ENCODE measurements around the gene SPEN. TPM values are rescaled to one million over a fixed set of nuclear protein-coding genes. Genes with fewer than 3 reads are reported as not detected.

SPEN gene
- polyA plus RNA-seq, 1 donor from 2014 or later: 7.1 TPM

- H2AFZ ChIP-seq (ENCODE audit: low read depth, low read length): no peak overlapping the region
- TF ChIP-seq EZH2 (IDR thresholded peaks at IDR 0.05; ENCODE audit: borderline replicate concordance, insufficient read depth, low read length, poor library complexity, severe bottlenecking) (no peak), TAF1 (IDR thresholded peaks at IDR 0.05; ENCODE audit: low read depth) (no peak), EP300 (conservative IDR thresholded peaks at IDR 0.05; ENCODE audit: poor library complexity, severe bottlenecking) (no peak), POLR2AphosphoS5 (IDR thresholded peaks at IDR 0.05) (no peak), SMC3 (conservative IDR thresholded peaks at IDR 0.05; ENCODE audit: poor library complexity) (no peak), RAD21 (conservative IDR thresholded peaks at IDR 0.05) (no peak), MXI1 (conservative IDR thresholded peaks at IDR 0.05; ENCODE audit: poor library complexity, severe bottlenecking) (no peak)
- TF ChIP-seq, protein P1, sequence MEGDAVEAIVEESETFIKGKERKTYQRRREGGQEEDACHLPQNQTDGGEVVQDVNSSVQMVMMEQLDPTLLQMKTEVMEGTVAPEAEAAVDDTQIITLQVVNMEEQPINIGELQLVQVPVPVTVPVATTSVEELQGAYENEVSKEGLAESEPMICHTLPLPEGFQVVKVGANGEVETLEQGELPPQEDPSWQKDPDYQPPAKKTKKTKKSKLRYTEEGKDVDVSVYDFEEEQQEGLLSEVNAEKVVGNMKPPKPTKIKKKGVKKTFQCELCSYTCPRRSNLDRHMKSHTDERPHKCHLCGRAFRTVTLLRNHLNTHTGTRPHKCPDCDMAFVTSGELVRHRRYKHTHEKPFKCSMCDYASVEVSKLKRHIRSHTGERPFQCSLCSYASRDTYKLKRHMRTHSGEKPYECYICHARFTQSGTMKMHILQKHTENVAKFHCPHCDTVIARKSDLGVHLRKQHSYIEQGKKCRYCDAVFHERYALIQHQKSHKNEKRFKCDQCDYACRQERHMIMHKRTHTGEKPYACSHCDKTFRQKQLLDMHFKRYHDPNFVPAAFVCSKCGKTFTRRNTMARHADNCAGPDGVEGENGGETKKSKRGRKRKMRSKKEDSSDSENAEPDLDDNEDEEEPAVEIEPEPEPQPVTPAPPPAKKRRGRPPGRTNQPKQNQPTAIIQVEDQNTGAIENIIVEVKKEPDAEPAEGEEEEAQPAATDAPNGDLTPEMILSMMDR (IDR thresholded peaks at IDR 0.05; ENCODE audit: poor library complexity, severe bottlenecking): no peak
- TF ChIP-seq, protein P2, sequence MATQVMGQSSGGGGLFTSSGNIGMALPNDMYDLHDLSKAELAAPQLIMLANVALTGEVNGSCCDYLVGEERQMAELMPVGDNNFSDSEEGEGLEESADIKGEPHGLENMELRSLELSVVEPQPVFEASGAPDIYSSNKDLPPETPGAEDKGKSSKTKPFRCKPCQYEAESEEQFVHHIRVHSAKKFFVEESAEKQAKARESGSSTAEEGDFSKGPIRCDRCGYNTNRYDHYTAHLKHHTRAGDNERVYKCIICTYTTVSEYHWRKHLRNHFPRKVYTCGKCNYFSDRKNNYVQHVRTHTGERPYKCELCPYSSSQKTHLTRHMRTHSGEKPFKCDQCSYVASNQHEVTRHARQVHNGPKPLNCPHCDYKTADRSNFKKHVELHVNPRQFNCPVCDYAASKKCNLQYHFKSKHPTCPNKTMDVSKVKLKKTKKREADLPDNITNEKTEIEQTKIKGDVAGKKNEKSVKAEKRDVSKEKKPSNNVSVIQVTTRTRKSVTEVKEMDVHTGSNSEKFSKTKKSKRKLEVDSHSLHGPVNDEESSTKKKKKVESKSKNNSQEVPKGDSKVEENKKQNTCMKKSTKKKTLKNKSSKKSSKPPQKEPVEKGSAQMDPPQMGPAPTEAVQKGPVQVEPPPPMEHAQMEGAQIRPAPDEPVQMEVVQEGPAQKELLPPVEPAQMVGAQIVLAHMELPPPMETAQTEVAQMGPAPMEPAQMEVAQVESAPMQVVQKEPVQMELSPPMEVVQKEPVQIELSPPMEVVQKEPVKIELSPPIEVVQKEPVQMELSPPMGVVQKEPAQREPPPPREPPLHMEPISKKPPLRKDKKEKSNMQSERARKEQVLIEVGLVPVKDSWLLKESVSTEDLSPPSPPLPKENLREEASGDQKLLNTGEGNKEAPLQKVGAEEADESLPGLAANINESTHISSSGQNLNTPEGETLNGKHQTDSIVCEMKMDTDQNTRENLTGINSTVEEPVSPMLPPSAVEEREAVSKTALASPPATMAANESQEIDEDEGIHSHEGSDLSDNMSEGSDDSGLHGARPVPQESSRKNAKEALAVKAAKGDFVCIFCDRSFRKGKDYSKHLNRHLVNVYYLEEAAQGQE (IDR thresholded peaks at IDR 0.05; ENCODE audit: borderline replicate concordance): no peak
- no peaks in the 10 kb centered on the region for H3K9me2 ChIP-seq (ENCODE audit: insufficient read depth, low read length)
- H3K9me3 ChIP-seq (ENCODE audit: low read length): no peaks in the 10 kb centered on the region
- no peak overlapping the region for H3K4me2 ChIP-seq (ENCODE audit: low read length)
- H3K9ac ChIP-seq (ENCODE audit: low read length): no peak overlapping the region
- H3F3A ChIP-seq (ENCODE audit: insufficient read depth, low read length, poor library complexity, severe bottlenecking): no peaks in the 10 kb centered on the region
- no peaks in the 10 kb centered on the region for H4K20me1 ChIP-seq (ENCODE audit: insufficient read depth)
- H3K36me3 ChIP-seq (ENCODE audit: insufficient read depth, low read length): no peaks in the 10 kb centered on the region
- no peaks in the 10 kb centered on the region for H3K79me2 ChIP-seq (replicated peaks; ENCODE audit: insufficient read depth, low read length)
- no peaks in the 10 kb centered on the region for H3K27me3 ChIP-seq (ENCODE audit: insufficient read depth, low read depth, low read length)
- no peak overlapping the region for H3K27ac ChIP-seq (ENCODE audit: low read length)
- H3K4me3 ChIP-seq (ENCODE audit: low read length): no peak overlapping the region
These were observed 138.2 kb downstream of the SPEN start for GRCh38 chr1:15985611-15986297.

- H3K4me2 ChIP-seq (ENCODE audit: low read length): no peak overlapping the region
- H3K27ac ChIP-seq (ENCODE audit: low read length): no peak overlapping the region
- H3K27me3 ChIP-seq (ENCODE audit: insufficient read depth, low read depth, low read length): no peaks in the 10 kb centered on the region
- H3K79me2 ChIP-seq (replicated peaks; ENCODE audit: insufficient read depth, low read length): no peaks in the 10 kb centered on the region
- no peaks in the 10 kb centered on the region for H3K36me3 ChIP-seq (ENCODE audit: insufficient read depth, low read length)
- no peaks in the 10 kb centered on the region for H4K20me1 ChIP-seq (ENCODE audit: insufficient read depth)
- H3K9ac ChIP-seq (ENCODE audit: low read length): no peak overlapping the region
- TF ChIP-seq, protein P2 (IDR thresholded peaks at IDR 0.05; ENCODE audit: borderline replicate concordance): no peak
- TF ChIP-seq, protein P1 (IDR thresholded peaks at IDR 0.05; ENCODE audit: poor library complexity, severe bottlenecking): no peak
- no peak for TF ChIP-seq POLR2AphosphoS5 (IDR thresholded peaks at IDR 0.05)
- no peak for TF ChIP-seq SMC3 (conservative IDR thresholded peaks at IDR 0.05; ENCODE audit: poor library complexity)
- no peak overlapping the region for H3K4me3 ChIP-seq (ENCODE audit: low read length)
- H3K9me2 ChIP-seq (ENCODE audit: insufficient read depth, low read length): no peaks in the 10 kb centered on the region
- H2AFZ ChIP-seq (ENCODE audit: low read depth, low read length): no peak overlapping the region
- H3F3A ChIP-seq (ENCODE audit: insufficient read depth, low read length, poor library complexity, severe bottlenecking): no peaks in the 10 kb centered on the region
- H3K9me3 ChIP-seq (ENCODE audit: low read length): no peaks in the 10 kb centered on the region
These were observed 141.6 kb downstream of the SPEN start for GRCh38 chr1:15988856-15989736.

Data from neural cell (in vitro differentiated cells).